GM19467 (cell line): ENCODE measurements around the gene IGFBPL1.

Experiments
- ATAC-seq: cut with Tn5 transposase; IDR thresholded peaks from one replicate; pipeline ENCODE4 v1.9.1; 2021; ENCODE audit warnings: mild to moderate bottlenecking, moderate library complexity; ENCODE audit not compliant: unreplicated experiment

Gene IGFBPL1

GRCh38 chr9:38423973-38424843 is at the start of gene IGFBPL1:
Gene IGFBPL1 (minus strand): TSS chr9:38424454. CDS start chr9:38424424, 30 bp downstream.
- no peak for ATAC-seq

- ATAC-seq = peak; percentile 58
Measured at GRCh38 chr9:38472583-38473249, 48.5 kb upstream of the IGFBPL1 start.

- no peak for ATAC-seq
Measured at GRCh38 chr9:38467404-38467803, 43.1 kb upstream of the IGFBPL1 start.

- no peak for ATAC-seq
Measured at GRCh38 chr9:38453835-38454234, 29.6 kb upstream of the IGFBPL1 start.

- ATAC-seq = no peak
Measured at GRCh38 chr9:38451162-38451561, 26.9 kb upstream of the IGFBPL1 start.

GRCh38 chr9:38447703-38448102 is 23.4 kb upstream of the IGFBPL1 start:
- ATAC-seq = no peak

GRCh38 chr9:38445154-38446043 is 21.1 kb upstream of the IGFBPL1 start:
- peak; percentile 95 for ATAC-seq

GRCh38 chr9:38443597-38443996 is 19.3 kb upstream of the IGFBPL1 start:
- no peak for ATAC-seq

GRCh38 chr9:38443181-38443580 is 18.9 kb upstream of the IGFBPL1 start:
- ATAC-seq = no peak

GRCh38 chr9:38442473-38443096 is 18.3 kb upstream of the IGFBPL1 start:
- no peak for ATAC-seq

GRCh38 chr9:38441347-38442085 is 17.3 kb upstream of the IGFBPL1 start:
- ATAC-seq = no peak

- ATAC-seq = no peak
Measured at GRCh38 chr9:38440516-38440915, 16.3 kb upstream of the IGFBPL1 start.

GRCh38 chr9:38439916-38440301 is 15.7 kb upstream of the IGFBPL1 start:
- ATAC-seq = no peak

- ATAC-seq = no peak
Measured at GRCh38 chr9:38439291-38439915, 15.1 kb upstream of the IGFBPL1 start.

- ATAC-seq = no peak
Measured at GRCh38 chr9:38437193-38437823, 13.1 kb upstream of the IGFBPL1 start.

- ATAC-seq = no peak
Measured at GRCh38 chr9:38436708-38437107, 12.5 kb upstream of the IGFBPL1 start.

- no peak for ATAC-seq
Measured at GRCh38 chr9:38435521-38435920, 11.3 kb upstream of the IGFBPL1 start.

GRCh38 chr9:38434853-38435252 is 10.6 kb upstream of the IGFBPL1 start:
- ATAC-seq = no peak

- no peak for ATAC-seq
Measured at GRCh38 chr9:38434365-38434764, 10.1 kb upstream of the IGFBPL1 start.
